NCI-H2107 (cell line): Measurements from ENCODE around the gene EPB41L2.

Experiments used
- DNase-seq: peaks from one replicate; lab custom pipeline; 2025; lab: John Stamatoyannopoulos, UW

EPB41L2 gene

GRCh38 chr6:130908958-130909357, 154.1 kb downstream of the EPB41L2 start:
- DNase-seq = no peak

- DNase-seq = no peak
Observed at GRCh38 chr6:130908188-130908587, 154.9 kb downstream of the EPB41L2 start.

- no peak for DNase-seq
Observed at GRCh38 chr6:130907687-130908086, 155.4 kb downstream of the EPB41L2 start.

- no peak for DNase-seq
Observed at GRCh38 chr6:130906736-130907381, 156.2 kb downstream of the EPB41L2 start.

- no peak for DNase-seq
Observed at GRCh38 chr6:130903602-130904001, 159.4 kb downstream of the EPB41L2 start.

GRCh38 chr6:130903007-130903406, 160.0 kb downstream of the EPB41L2 start:
- DNase-seq = no peak

- DNase-seq = no peak
Observed at GRCh38 chr6:130900913-130901312, 162.1 kb downstream of the EPB41L2 start.

GRCh38 chr6:130896249-130896648, 166.8 kb downstream of the EPB41L2 start:
- DNase-seq = no peak

GRCh38 chr6:130895516-130895915, 167.5 kb downstream of the EPB41L2 start:
- no peak for DNase-seq

- no peak for DNase-seq
Observed at GRCh38 chr6:130893766-130894165, 169.3 kb downstream of the EPB41L2 start.

GRCh38 chr6:130893277-130893676, 169.8 kb downstream of the EPB41L2 start:
- no peak for DNase-seq

- no peak for DNase-seq
Observed at GRCh38 chr6:130890521-130890971, 172.5 kb downstream of the EPB41L2 start.

- DNase-seq = no peak
Observed at GRCh38 chr6:130889423-130889822, 173.6 kb downstream of the EPB41L2 start.

GRCh38 chr6:130888246-130888645, 174.8 kb downstream of the EPB41L2 start:
- DNase-seq = no peak

GRCh38 chr6:130886966-130887365, 176.1 kb downstream of the EPB41L2 start:
- DNase-seq = no peak

- DNase-seq = peak; percentile 8
Observed at GRCh38 chr6:130885392-130886192, 177.5 kb downstream of the EPB41L2 start.

- DNase-seq = no peak
Observed at GRCh38 chr6:130882370-130882769, 180.7 kb downstream of the EPB41L2 start.

- DNase-seq = no peak
Observed at GRCh38 chr6:130879826-130880225, 183.2 kb downstream of the EPB41L2 start.

- no peak for DNase-seq
Observed at GRCh38 chr6:130873746-130874145, 189.3 kb downstream of the EPB41L2 start.

- DNase-seq = peak; percentile 5
Observed at GRCh38 chr6:130872250-130873095, 190.6 kb downstream of the EPB41L2 start.

- DNase-seq = no peak
Observed at GRCh38 chr6:130870179-130870880, 192.7 kb downstream of the EPB41L2 start.

GRCh38 chr6:130869681-130870080, 193.4 kb downstream of the EPB41L2 start:
- no peak for DNase-seq
